IPS-20b (cell line): ENCODE measurements around the gene BPIFA2.

ENCODE experiments used
- H3K27ac ChIP-seq: one replicate; pipeline ENCODE4 v1.5.1; 2013; ENCODE audit warnings: low read length
- H3K27me3 ChIP-seq: 2 replicates; pipeline ENCODE4 v1.6.1; 2013; ENCODE audit warnings: mild to moderate bottlenecking, low read length, inconsistent platforms; ENCODE audit not compliant: insufficient read depth
- H3K36me3 ChIP-seq: 2 replicates; pipeline ENCODE4 v1.6.1; 2013; ENCODE audit warnings: low read depth, mild to moderate bottlenecking, inconsistent platforms, low read length, moderate library complexity; ENCODE audit not compliant: insufficient read depth
- H3K4me1 ChIP-seq: 2 replicates; pipeline ENCODE4 v1.6.1; 2013; ENCODE audit warnings: mild to moderate bottlenecking, control low read depth, inconsistent platforms, low read length, moderate library complexity; ENCODE audit not compliant: insufficient read depth
- H3K4me3 ChIP-seq: 2 replicates; pipeline ENCODE4 v1.5.1; 2013; ENCODE audit warnings: mild to moderate bottlenecking, low read length, inconsistent platforms
- H3K9ac ChIP-seq: 2 replicates; pipeline ENCODE4 v1.6.1; 2013; ENCODE audit warnings: low read depth, mild to moderate bottlenecking, inconsistent platforms, low read length, moderate library complexity
- H3K9me3 ChIP-seq: 2 replicates; pipeline ENCODE4 v1.6.1; 2013; ENCODE audit warnings: mild to moderate bottlenecking, low read depth, low read length, inconsistent platforms; ENCODE audit not compliant: insufficient read depth

BPIFA2 gene

GRCh38 chr20:33162313-33162712 is 5.6 kb upstream of the BPIFA2 start:
- H3K9ac ChIP-seq: no peak overlapping the region
- no peaks in the 10 kb centered on the region for H3K36me3 ChIP-seq
- H3K9me3 ChIP-seq: no peaks in the 10 kb centered on the region
- H3K27me3 ChIP-seq: no peaks in the 10 kb centered on the region
- H3K27ac ChIP-seq: no peak overlapping the region
- H3K4me1 ChIP-seq: no peaks in the 10 kb centered on the region
- no peak overlapping the region for H3K4me3 ChIP-seq

- Histone ChIP-seq H3K27ac (no peak overlapping the region), H3K4me1 (no peaks in the 10 kb centered on the region), H3K9me3 (no peaks in the 10 kb centered on the region; the same call in 1 of the 2 replicates), H3K9ac (no peak overlapping the region), H3K4me3 (no peak overlapping the region), H3K27me3 (no peaks in the 10 kb centered on the region), H3K36me3 (no peaks in the 10 kb centered on the region)
Measured at GRCh38 chr20:33162753-33163152, 5.2 kb upstream of the BPIFA2 start.

- H3K9me3 ChIP-seq: peaks cover 7% of the 10 kb centered on the region
- no peaks in the 10 kb centered on the region for H3K27me3 ChIP-seq
- no peaks in the 10 kb centered on the region for H3K4me1 ChIP-seq
- no peak overlapping the region for H3K27ac ChIP-seq
- no peak overlapping the region for H3K4me3 ChIP-seq
- H3K36me3 ChIP-seq: no peaks in the 10 kb centered on the region
- no peak overlapping the region for H3K9ac ChIP-seq
Measured at GRCh38 chr20:33163856-33164762, 3.9 kb upstream of the BPIFA2 start.

- Histone ChIP-seq H3K9ac (no peak overlapping the region), H3K4me3 (no peak overlapping the region), H3K27ac (no peak overlapping the region), H3K36me3 (no peaks in the 10 kb centered on the region), H3K4me1 (no peaks in the 10 kb centered on the region), H3K27me3 (no peaks in the 10 kb centered on the region), H3K9me3 (peaks cover 11% of the 10 kb centered on the region)
Measured at GRCh38 chr20:33164763-33165095, 3.2 kb upstream of the BPIFA2 start.

- no peak overlapping the region for H3K4me3 ChIP-seq
- no peak overlapping the region for H3K9ac ChIP-seq
- no peaks in the 10 kb centered on the region for H3K27me3 ChIP-seq
- no peaks in the 10 kb centered on the region for H3K4me1 ChIP-seq
- H3K27ac ChIP-seq: no peak overlapping the region
- peaks cover 11% of the 10 kb centered on the region for H3K9me3 ChIP-seq
- H3K36me3 ChIP-seq: no peaks in the 10 kb centered on the region
Measured at GRCh38 chr20:33165416-33166055, 2.4 kb upstream of the BPIFA2 start.

GRCh38 chr20:33166533-33167113 is 1.3 kb upstream of the BPIFA2 start:
- Histone ChIP-seq H3K9me3 (peaks cover 11% of the 10 kb centered on the region), H3K9ac (no peak overlapping the region), H3K4me1 (no peaks in the 10 kb centered on the region), H3K36me3 (no peaks in the 10 kb centered on the region), H3K4me3 (no peak overlapping the region), H3K27me3 (no peaks in the 10 kb centered on the region), H3K27ac (no peak overlapping the region)

GRCh38 chr20:33169176-33169794 is 1.3 kb downstream of the BPIFA2 start:
- H3K9me3 ChIP-seq: peaks cover 11% of the 10 kb centered on the region
- no peaks in the 10 kb centered on the region for H3K36me3 ChIP-seq
- no peak overlapping the region for H3K4me3 ChIP-seq
- H3K27ac ChIP-seq: no peak overlapping the region
- no peaks in the 10 kb centered on the region for H3K4me1 ChIP-seq
- H3K9ac ChIP-seq: no peak overlapping the region
- H3K27me3 ChIP-seq: no peaks in the 10 kb centered on the region

GRCh38 chr20:33172781-33173180 is 4.8 kb downstream of the BPIFA2 start:
- H3K27ac ChIP-seq: no peak overlapping the region
- no peaks in the 10 kb centered on the region for H3K27me3 ChIP-seq
- H3K4me1 ChIP-seq: no peaks in the 10 kb centered on the region; the same call in 1 of the 2 replicates
- H3K36me3 ChIP-seq: no peaks in the 10 kb centered on the region
- no peak overlapping the region for H3K9ac ChIP-seq
- no peak overlapping the region for H3K4me3 ChIP-seq
- H3K9me3 ChIP-seq: peaks cover 11% of the 10 kb centered on the region

- no peaks in the 10 kb centered on the region for H3K27me3 ChIP-seq
- H3K4me1 ChIP-seq: no peaks in the 10 kb centered on the region; the same call in 1 of the 2 replicates
- no peak overlapping the region for H3K9ac ChIP-seq
- H3K27ac ChIP-seq: no peak overlapping the region
- H3K36me3 ChIP-seq: no peaks in the 10 kb centered on the region
- H3K4me3 ChIP-seq: no peak overlapping the region
- H3K9me3 ChIP-seq: no peaks in the 10 kb centered on the region
Measured at GRCh38 chr20:33175123-33175522, 7.2 kb downstream of the BPIFA2 start.

GRCh38 chr20:33176101-33176500 is 8.1 kb downstream of the BPIFA2 start:
- H3K4me1 ChIP-seq: no peaks in the 10 kb centered on the region; the same call in 1 of the 2 replicates
- no peaks in the 10 kb centered on the region for H3K27me3 ChIP-seq
- no peak overlapping the region for H3K27ac ChIP-seq
- H3K4me3 ChIP-seq: no peak overlapping the region
- H3K9me3 ChIP-seq: no peaks in the 10 kb centered on the region
- H3K9ac ChIP-seq: no peak overlapping the region
- no peaks in the 10 kb centered on the region for H3K36me3 ChIP-seq

GRCh38 chr20:33177866-33178265 is 9.9 kb downstream of the BPIFA2 start:
- no peaks in the 10 kb centered on the region for H3K36me3 ChIP-seq
- no peak overlapping the region for H3K4me3 ChIP-seq
- H3K27me3 ChIP-seq: no peaks in the 10 kb centered on the region
- no peaks in the 10 kb centered on the region; the same call in 1 of the 2 replicates for H3K4me1 ChIP-seq
- H3K9ac ChIP-seq: no peak overlapping the region
- no peak overlapping the region for H3K27ac ChIP-seq
- no peaks in the 10 kb centered on the region for H3K9me3 ChIP-seq
